Choroid plexus epithelial cell (primary cell): ENCODE measurements around the gene USP4.

Experiments
- DNase-seq: peaks from one replicate; pipeline ENCODE4 v3.0.0-alpha.2; 2010; ENCODE audit warnings: low read depth
- H3K4me3 ChIP-seq: 2 replicates; pipeline ENCODE4 v1.5.1; 2011; ENCODE audit warnings: low read depth, mild to moderate bottlenecking, control low read depth, low read length, moderate library complexity
- CTCF ChIP-seq: conservative IDR thresholded peaks from 2 replicates; pipeline ENCODE4 v1.5.1; 2011; ENCODE audit warnings: low read depth, mild to moderate bottlenecking, control low read depth, inconsistent platforms, low read length, moderate library complexity

The USP4 gene

GRCh38 chr3:49266410-49267095, 73.3 kb downstream of the USP4 start:
- no peak for DNase-seq
- no peak for TF ChIP-seq CTCF
- no peak overlapping the region for H3K4me3 ChIP-seq

- TF ChIP-seq CTCF, result no peak
- no peak overlapping the region for H3K4me3 ChIP-seq
- no peak for DNase-seq
Observed at GRCh38 chr3:49265661-49266386, 74.0 kb downstream of the USP4 start.

- no peak for DNase-seq
- no peak for TF ChIP-seq CTCF
- no peak overlapping the region for H3K4me3 ChIP-seq
Observed at GRCh38 chr3:49263159-49263889, 76.5 kb downstream of the USP4 start.

GRCh38 chr3:49260806-49261324, 79.0 kb downstream of the USP4 start:
- no peak for TF ChIP-seq CTCF
- H3K4me3 ChIP-seq, result no peak overlapping the region
- DNase-seq, result peak; percentile 56

- no peak for TF ChIP-seq CTCF
- DNase-seq, result no peak
- no peak overlapping the region for H3K4me3 ChIP-seq
Observed at GRCh38 chr3:49257187-49257586, 82.7 kb downstream of the USP4 start.

GRCh38 chr3:49255718-49256511, 83.9 kb downstream of the USP4 start:
- DNase-seq, result no peak
- TF ChIP-seq CTCF, result no peak

More at GRCh38 chr3:49255718-49256511, 83.9 kb downstream of the USP4 start:
- no peak overlapping the region for H3K4me3 ChIP-seq
